ENCODE data around the gene NT5DC3.

The NT5DC3 gene

DNA sequence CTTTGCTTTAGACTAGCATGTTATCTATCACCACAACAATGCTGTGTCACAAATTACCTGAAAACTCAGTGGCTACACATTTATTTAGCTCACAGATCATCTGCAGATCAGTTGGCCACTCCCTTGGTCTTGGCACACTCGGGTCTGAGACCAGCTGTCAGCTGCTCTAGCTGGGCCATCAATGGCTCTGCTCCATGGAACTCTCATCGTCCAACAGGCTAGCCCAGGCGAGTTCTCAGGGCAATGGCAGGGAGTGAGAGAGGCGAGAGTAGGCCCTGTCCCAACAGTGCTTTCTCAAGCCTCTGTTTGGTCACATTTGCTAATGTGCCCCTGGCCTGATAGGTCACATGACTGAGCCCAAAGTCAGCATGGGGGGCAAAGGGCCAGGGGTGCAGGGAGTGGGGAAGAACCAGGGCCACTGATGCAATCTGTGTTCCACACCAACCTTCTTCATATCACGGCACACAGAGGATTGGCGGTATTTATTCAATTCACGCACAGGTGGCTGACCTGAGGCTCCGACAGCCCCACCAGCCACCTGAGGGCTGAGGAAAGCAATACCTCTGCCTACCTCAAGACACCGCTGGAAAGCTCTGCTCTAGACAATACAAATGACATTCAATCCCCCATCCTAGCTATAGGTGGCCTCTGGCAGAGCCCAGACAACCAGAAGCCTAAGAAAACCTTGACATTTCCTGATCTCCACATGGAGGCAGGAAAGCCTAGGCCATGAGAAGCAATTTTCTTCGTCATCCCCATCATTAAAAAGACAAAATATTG, 82.5 kb downstream of the NT5DC3 start:
- no peak for TF ChIP-seq CTCF (IDR thresholded peaks at IDR 0.05)
- Histone ChIP-seq H3K36me3 (peaks cover 36% of the 10 kb centered on the region), H3K27me3 (no peaks in the 10 kb centered on the region), H3K27ac (no peak overlapping the region), H3K4me1 (ENCODE audit: control insufficient read depth in 1 of 2, insufficient read depth in 1 of 2, low read depth in 1 of 2, low read length in 1 of 2) (no peaks in the 10 kb centered on the region), H3K9me3 (no peaks in the 10 kb centered on the region), H3K4me3 (ENCODE audit: low read depth in 1 of 2, low read length in 1 of 2) (no peak overlapping the region)

DNA sequence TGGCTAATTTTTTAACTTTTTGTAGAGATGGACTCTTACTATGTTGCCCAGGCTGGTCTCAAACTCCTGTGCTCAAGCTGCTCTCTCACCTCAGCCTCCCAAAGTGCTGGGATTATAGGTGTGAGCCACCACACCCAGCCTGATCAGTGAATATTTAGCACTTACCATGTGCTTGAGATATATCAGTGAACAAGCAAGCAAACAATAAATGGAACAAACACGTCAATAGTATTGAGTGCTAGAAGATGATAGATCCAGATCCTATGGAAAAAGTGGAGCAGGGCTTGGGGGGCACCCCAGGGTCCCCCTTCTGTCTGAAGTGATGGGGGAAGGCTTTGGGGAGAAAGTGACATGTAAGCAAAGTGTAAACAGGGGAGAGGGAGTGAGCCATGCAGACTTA, 83.8 kb downstream of the NT5DC3 start:
- Histone ChIP-seq H3K4me3 (ENCODE audit: low read depth in 1 of 2, low read length in 1 of 2) (no peak overlapping the region), H3K4me1 (ENCODE audit: control insufficient read depth in 1 of 2, insufficient read depth in 1 of 2, low read depth in 1 of 2, low read length in 1 of 2) (no peaks in the 10 kb centered on the region), H3K9me3 (no peaks in the 10 kb centered on the region), H3K36me3 (peaks cover 23% of the 10 kb centered on the region), H3K27ac (no peak overlapping the region), H3K27me3 (no peaks in the 10 kb centered on the region)
- no peak for TF ChIP-seq CTCF (IDR thresholded peaks at IDR 0.05)

DNA sequence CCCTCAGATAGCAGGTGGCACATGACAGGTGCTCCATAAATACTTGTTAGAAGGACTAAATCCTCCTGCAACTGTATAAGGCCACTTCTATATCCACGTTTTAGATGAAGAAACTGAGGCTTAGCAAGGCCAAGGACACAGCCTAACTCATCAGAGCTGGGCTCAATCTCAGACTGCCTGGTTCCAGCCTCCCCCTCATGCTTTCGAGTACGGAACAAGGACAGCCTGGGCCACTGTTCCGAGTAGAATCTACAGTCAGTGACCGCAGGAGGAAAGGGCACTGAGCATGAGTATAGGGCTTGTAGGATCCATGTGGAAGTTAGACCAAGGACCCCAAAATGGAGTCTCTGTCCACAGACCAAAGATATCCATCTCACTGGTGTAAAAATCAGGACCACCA, 84.6 kb downstream of the NT5DC3 start:
- no peak overlapping the region for H3K27ac ChIP-seq
- no peaks in the 10 kb centered on the region for H3K9me3 ChIP-seq
- no peaks in the 10 kb centered on the region for H3K27me3 ChIP-seq
- peaks cover 15% of the 10 kb centered on the region for H3K36me3 ChIP-seq
- H3K4me3 ChIP-seq (ENCODE audit: low read depth in 1 of 2, low read length in 1 of 2) = no peak overlapping the region
- no peak for TF ChIP-seq CTCF (IDR thresholded peaks at IDR 0.05)
- no peaks in the 10 kb centered on the region for H3K4me1 ChIP-seq (ENCODE audit: control insufficient read depth in 1 of 2, insufficient read depth in 1 of 2, low read depth in 1 of 2, low read length in 1 of 2)

GRCh38 chr12:103755425-103755824, 85.6 kb downstream of the NT5DC3 start:
- TF ChIP-seq CTCF (IDR thresholded peaks at IDR 0.05) = no peak
- H3K4me1 ChIP-seq (ENCODE audit: control insufficient read depth in 1 of 2, insufficient read depth in 1 of 2, low read depth in 1 of 2, low read length in 1 of 2) = no peaks in the 10 kb centered on the region
- no peaks in the 10 kb centered on the region for H3K27me3 ChIP-seq
- H3K36me3 ChIP-seq = peaks cover 5% of the 10 kb centered on the region
- H3K27ac ChIP-seq = no peak overlapping the region
- no peak overlapping the region for H3K4me3 ChIP-seq (ENCODE audit: low read depth in 1 of 2, low read length in 1 of 2)
- H3K9me3 ChIP-seq = no peaks in the 10 kb centered on the region

GRCh38 chr12:103751600-103751999, 89.4 kb downstream of the NT5DC3 start:
- no peak for TF ChIP-seq CTCF (IDR thresholded peaks at IDR 0.05)
- no peak overlapping the region for H3K27ac ChIP-seq
- no peaks in the 10 kb centered on the region for H3K4me1 ChIP-seq (ENCODE audit: control insufficient read depth in 1 of 2, insufficient read depth in 1 of 2, low read depth in 1 of 2, low read length in 1 of 2)
- no peak overlapping the region for H3K4me3 ChIP-seq (ENCODE audit: low read depth in 1 of 2, low read length in 1 of 2)
- no peaks in the 10 kb centered on the region for H3K36me3 ChIP-seq
- H3K9me3 ChIP-seq = no peaks in the 10 kb centered on the region
- no peaks in the 10 kb centered on the region for H3K27me3 ChIP-seq
